HepG2 (cell line): ENCODE measurements around the gene TOPORS. TPM values are rescaled to one million over a fixed set of nuclear protein-coding genes. Genes with fewer than 3 reads are reported as not detected.

Experiments used
- ELF4 ChIP-seq: sonication (generic); formaldehyde crosslinking; IDR thresholded peaks from 2 replicates; pipeline ENCODE4 v1.5.0; 2020; ENCODE audit warnings: missing genetic modification reagents, mild to moderate bottlenecking, moderate library complexity, borderline replicate concordance
- FOXC1 ChIP-seq: sonication (generic); formaldehyde crosslinking; IDR thresholded peaks from 2 replicates; pipeline ENCODE4 v1.8.0; 2022; ENCODE audit warnings: mild to moderate bottlenecking, missing genetic modification reagents, borderline replicate concordance
- MAFK ChIP-seq, 2 experiments: IDR thresholded peaks in 1 of 2; conservative IDR thresholded peaks in 1 of 2; 2 replicates each; pipeline ENCODE4 v1.6.1; 2011; ENCODE audit warnings: improper control_type of control experiment in 2 of 2, low read length in 2 of 2
- PAX8 ChIP-seq: sonication (generic); formaldehyde crosslinking; IDR thresholded peaks from 2 replicates; pipeline ENCODE4 v1.8.0; 2022; ENCODE audit warnings: mild to moderate bottlenecking, missing genetic modification reagents, borderline replicate concordance
- SAP130 ChIP-seq: IDR thresholded peaks from 2 replicates; pipeline ENCODE4 v1.6.1; 2016; ENCODE audit warnings: low read depth
- SMAD3 ChIP-seq: sonication (generic); formaldehyde crosslinking; IDR thresholded peaks from 2 replicates; pipeline ENCODE4 v1.4.0; 2020; ENCODE audit warnings: missing genetic modification reagents
- SRSF1 ChIP-seq: fragments of 200-400 bp; formaldehyde crosslinking; optimal IDR thresholded peaks from 2 replicates; pipeline ENCODE3; 2017; ENCODE audit warnings: mild to moderate bottlenecking, low read depth, low read length, moderate library complexity
- SRY ChIP-seq: sonication (generic); formaldehyde crosslinking; IDR thresholded peaks from 2 replicates; pipeline ENCODE4 v1.8.0; 2022; ENCODE audit warnings: mild to moderate bottlenecking, missing genetic modification reagents
- THYN1 ChIP-seq: sonication (generic); formaldehyde crosslinking; IDR thresholded peaks from 2 replicates; pipeline ENCODE4 v1.8.1; 2023; ENCODE audit warnings: low read depth, mild to moderate bottlenecking, moderate library complexity, missing genetic modification reagents, borderline replicate concordance
- ZNF468 ChIP-seq: sonication (generic); formaldehyde crosslinking; IDR thresholded peaks from 2 replicates; pipeline ENCODE4 v1.8.0; 2022; ENCODE audit warnings: mild to moderate bottlenecking, moderate library complexity, missing genetic modification reagents
- ZNF609 ChIP-seq: sonication (generic); formaldehyde crosslinking; IDR thresholded peaks from 2 replicates; pipeline ENCODE4 v1.4.0; 2020; ENCODE audit warnings: mild to moderate bottlenecking, missing genetic modification reagents, borderline replicate concordance
- ZNF891 ChIP-seq: sonication (generic); formaldehyde crosslinking; IDR thresholded peaks from 2 replicates; pipeline ENCODE4 v1.5.0; 2020; ENCODE audit warnings: mild to moderate bottlenecking, missing genetic modification reagents
- polyA plus RNA-seq, 8 experiments: library from polyadenylated mRNA; depleted of rRNA in 3 of 8; stranded (reverse) in 7 of 8; unstranded in 1 of 8; fragments of >200 nt; fragmentation: Illumina TruSeq in 4 of 8; extraction: Trizol in 4 of 8; gene quantifications; 2 replicates each; pipeline versions ENCODE4 v1.2.1 to v1.2.3, GENCODE V29; 2011 to 2016; ENCODE audit warnings: low read depth in 4 of 8, missing spikeins in 1 of 8, mixed read lengths in 1 of 8; ENCODE audit not compliant: insufficient read depth in 1 of 8
- total RNA-seq, 5 experiments: library from RNA; depleted of rRNA; stranded (reverse); fragments of >200 nt; fragmentation: Illumina TruSeq; extraction: Trizol; gene quantifications; 2 replicates each; pipeline ENCODE4 v1.2.3, GENCODE V29; 2016; ENCODE audit warnings: low read depth in 1 of 5
- TF ChIP-seq, protein P1 (sequence below), 2 experiments: IDR thresholded peaks; 2 replicates each; pipeline ENCODE4 v1.6.1; 2011 to 2012; ENCODE audit warnings: low read length in 2 of 2, borderline replicate concordance in 1 of 2, low read depth in 1 of 2, mild to moderate bottlenecking in 1 of 2, moderate library complexity in 1 of 2
- TF ChIP-seq, protein P2 (sequence below): sonication (generic); formaldehyde crosslinking; IDR thresholded peaks from 2 replicates; pipeline ENCODE4 v1.5.1; 2020; ENCODE audit warnings: missing genetic modification reagents, mild to moderate bottlenecking, borderline replicate concordance

Gene TOPORS
- total and polyA plus RNA-seq, 2 of the 13 experiments (the other 11 are each of a cell fraction or from before 2014, with no cell fraction given) = 6.8 to 19.6 TPM

DNA sequence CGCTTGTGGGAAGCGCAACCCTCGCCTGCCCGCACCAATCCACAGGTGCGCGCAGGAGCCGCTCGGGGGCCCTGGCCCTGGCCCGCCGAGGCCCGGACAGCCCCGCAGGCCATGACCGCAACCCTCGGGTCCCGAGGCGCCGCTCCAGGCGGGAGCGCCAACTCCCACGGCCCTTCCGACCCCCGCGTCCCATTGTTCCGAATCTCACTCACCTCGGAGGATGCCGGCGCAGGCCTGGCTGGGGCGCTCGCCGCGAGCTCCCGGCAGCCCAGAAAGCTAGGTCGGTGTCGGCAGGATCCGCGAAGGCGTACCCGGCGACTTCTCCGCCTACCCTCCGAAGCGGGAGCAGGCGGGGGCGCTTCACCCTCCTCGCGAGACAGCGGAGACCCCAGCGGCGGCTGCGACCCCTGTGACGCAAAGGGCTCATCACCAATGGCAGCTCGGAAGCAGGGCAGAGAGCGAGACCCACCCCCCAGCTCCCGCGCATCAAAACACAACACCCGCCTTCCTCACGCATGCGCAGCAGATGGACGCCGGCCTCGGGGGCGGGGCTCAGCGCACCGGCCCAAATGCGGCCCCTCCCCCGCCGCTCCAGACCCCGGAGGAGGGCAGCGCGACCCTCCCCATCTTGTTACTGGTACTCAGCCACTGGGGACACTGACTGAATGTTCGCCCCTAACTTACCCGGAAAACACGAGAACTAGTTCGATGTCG is 1.7 kb downstream of the TOPORS start (continued):
- TF ChIP-seq ELF4 (CRISPR knock-in tag) = peak; percentile 20; the same call in 1 of the 2 replicates
- no peak for TF ChIP-seq THYN1 (CRISPR knock-in tag)
- TF ChIP-seq FOXC1 (CRISPR knock-in tag) = peak; percentile 60; the same call in 1 of the 2 replicates
- TF ChIP-seq, protein P1, sequence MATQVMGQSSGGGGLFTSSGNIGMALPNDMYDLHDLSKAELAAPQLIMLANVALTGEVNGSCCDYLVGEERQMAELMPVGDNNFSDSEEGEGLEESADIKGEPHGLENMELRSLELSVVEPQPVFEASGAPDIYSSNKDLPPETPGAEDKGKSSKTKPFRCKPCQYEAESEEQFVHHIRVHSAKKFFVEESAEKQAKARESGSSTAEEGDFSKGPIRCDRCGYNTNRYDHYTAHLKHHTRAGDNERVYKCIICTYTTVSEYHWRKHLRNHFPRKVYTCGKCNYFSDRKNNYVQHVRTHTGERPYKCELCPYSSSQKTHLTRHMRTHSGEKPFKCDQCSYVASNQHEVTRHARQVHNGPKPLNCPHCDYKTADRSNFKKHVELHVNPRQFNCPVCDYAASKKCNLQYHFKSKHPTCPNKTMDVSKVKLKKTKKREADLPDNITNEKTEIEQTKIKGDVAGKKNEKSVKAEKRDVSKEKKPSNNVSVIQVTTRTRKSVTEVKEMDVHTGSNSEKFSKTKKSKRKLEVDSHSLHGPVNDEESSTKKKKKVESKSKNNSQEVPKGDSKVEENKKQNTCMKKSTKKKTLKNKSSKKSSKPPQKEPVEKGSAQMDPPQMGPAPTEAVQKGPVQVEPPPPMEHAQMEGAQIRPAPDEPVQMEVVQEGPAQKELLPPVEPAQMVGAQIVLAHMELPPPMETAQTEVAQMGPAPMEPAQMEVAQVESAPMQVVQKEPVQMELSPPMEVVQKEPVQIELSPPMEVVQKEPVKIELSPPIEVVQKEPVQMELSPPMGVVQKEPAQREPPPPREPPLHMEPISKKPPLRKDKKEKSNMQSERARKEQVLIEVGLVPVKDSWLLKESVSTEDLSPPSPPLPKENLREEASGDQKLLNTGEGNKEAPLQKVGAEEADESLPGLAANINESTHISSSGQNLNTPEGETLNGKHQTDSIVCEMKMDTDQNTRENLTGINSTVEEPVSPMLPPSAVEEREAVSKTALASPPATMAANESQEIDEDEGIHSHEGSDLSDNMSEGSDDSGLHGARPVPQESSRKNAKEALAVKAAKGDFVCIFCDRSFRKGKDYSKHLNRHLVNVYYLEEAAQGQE (IDR thresholded peaks at IDR 0.05; ENCODE audit: borderline replicate concordance in 1 of 2, low read depth in 1 of 2, low read length in 2 of 2) = no peak
- TF ChIP-seq, protein P2, sequence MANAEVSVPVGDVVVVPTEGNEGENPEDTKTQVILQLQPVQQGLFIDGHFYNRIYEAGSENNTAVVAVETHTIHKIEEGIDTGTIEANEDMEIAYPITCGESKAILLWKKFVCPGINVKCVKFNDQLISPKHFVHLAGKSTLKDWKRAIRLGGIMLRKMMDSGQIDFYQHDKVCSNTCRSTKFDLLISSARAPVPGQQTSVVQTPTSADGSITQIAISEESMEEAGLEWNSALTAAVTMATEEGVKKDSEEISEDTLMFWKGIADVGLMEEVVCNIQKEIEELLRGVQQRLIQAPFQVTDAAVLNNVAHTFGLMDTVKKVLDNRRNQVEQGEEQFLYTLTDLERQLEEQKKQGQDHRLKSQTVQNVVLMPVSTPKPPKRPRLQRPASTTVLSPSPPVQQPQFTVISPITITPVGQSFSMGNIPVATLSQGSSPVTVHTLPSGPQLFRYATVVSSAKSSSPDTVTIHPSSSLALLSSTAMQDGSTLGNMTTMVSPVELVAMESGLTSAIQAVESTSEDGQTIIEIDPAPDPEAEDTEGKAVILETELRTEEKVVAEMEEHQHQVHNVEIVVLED (CRISPR knock-in tag) = peak; percentile 79; the same call in 1 of the 2 replicates
- TF ChIP-seq ZNF891 (CRISPR knock-in tag) = no peak; the same call in 1 of the 2 replicates
- no peak for TF ChIP-seq ZNF468 (CRISPR knock-in tag)
- TF ChIP-seq MAFK (conservative IDR thresholded peaks at IDR 0.05 in 1 of 2, IDR thresholded peaks at IDR 0.05 in 1 of 2; ENCODE audit: low read length in 2 of 2) = no peak
- TF ChIP-seq SMAD3 (CRISPR knock-in tag) = peak; percentile 69; the same call in 1 of the 2 replicates
- TF ChIP-seq PAX8 (CRISPR knock-in tag) = no peak
- TF ChIP-seq SRY = no peak
- TF ChIP-seq ZNF609 = no peak
- peak; percentile 37 for TF ChIP-seq SRSF1
- TF ChIP-seq SAP130 (CRISPR knock-in tag) = peak; percentile 81
